HepG2 (cell line): Measurements from ENCODE around the gene GDF2. TPM values are rescaled to one million over a fixed set of nuclear protein-coding genes. Genes with fewer than 3 reads are reported as not detected.

Experiments
- ATAC-seq: fragments of 200-7000 bp; cut with Tn5 transposase; 3 replicates; pipeline ENCODE4 v1.9.1; 2020; ENCODE audit warnings: mild to moderate bottlenecking, moderate library complexity
- BruUV-seq: library from RNA; stranded (reverse); fragments of 400-500 nt; replicated peaks from 2 replicates; lab custom pipeline; 2021; lab: Mats Ljungman, UMichigan
- CTCF ChIA-PET: fragments of 300-600 bp; formaldehyde crosslinking; extraction: SDS; loops from one replicate; lab custom pipeline; 2021; ENCODE audit warnings: low total read pairs, inconsistent platforms, low intra/inter-chr PET ratio; lab: Yijun Ruan, JAX
- POLR2A ChIA-PET: fragments of 350-600 bp; sonication (Branson Sonifier 250); formaldehyde crosslinking; loops from one replicate; lab custom pipeline; 2020; ENCODE audit warnings: antibody characterized with exemption, inconsistent platforms; lab: Yijun Ruan, JAX
- DNase-seq: peaks from one replicate; pipeline ENCODE4 v3.0.0-alpha.2; 2015; ENCODE audit warnings: low spot score
- FAIRE-seq: peaks from 3 replicates; lab custom pipeline; 2011; peaks lifted over from hg19 to GRCh38; lab: Jason Lieb, UNC
- H2AFZ ChIP-seq: one replicate; pipeline ENCODE4 v1.6.1; 2011; ENCODE audit warnings: low read length, inconsistent platforms
- H3K27ac ChIP-seq: fragments of 300-600 bp; 3 replicates; pipeline ENCODE4 v1.8.0; 2011; ENCODE audit warnings: mixed run types, mild to moderate bottlenecking, mixed read lengths, low read length, inconsistent platforms; ENCODE audit not compliant: insufficient read depth; ENCODE audit errors: extremely low read length
- H3K27me3 ChIP-seq, 2 experiments: fragments of 200-600 bp in 1 of 2; 2 replicates in 1 of 2; 3 replicates in 1 of 2; pipeline versions ENCODE4 v1.6.0 to v1.8.0; 2011; ENCODE audit warnings: low read length in 2 of 2, mild to moderate bottlenecking in 2 of 2, moderate library complexity in 2 of 2, inconsistent platforms in 1 of 2; ENCODE audit not compliant: insufficient read depth in 2 of 2, control insufficient read depth in 1 of 2
- H3K36me3 ChIP-seq, 2 experiments: fragments of 200-600 bp in 1 of 2; replicated peaks in 1 of 2; 2 replicates in 1 of 2; 3 replicates in 1 of 2; pipeline versions ENCODE4 v1.5.1 to v1.8.0; 2011; ENCODE audit warnings: low read length in 2 of 2, inconsistent platforms in 1 of 2; ENCODE audit not compliant: insufficient read depth in 2 of 2, control insufficient read depth in 1 of 2
- H3K4me1 ChIP-seq: 2 replicates; pipeline ENCODE4 v1.5.1; 2012; ENCODE audit warnings: low read length, inconsistent platforms; ENCODE audit not compliant: insufficient read depth
- H3K4me2 ChIP-seq: 2 replicates; pipeline ENCODE4 v1.6.0; 2011; ENCODE audit warnings: low read depth, low read length, inconsistent platforms
- H3K4me3 ChIP-seq, 3 experiments: fragments of 200-600 bp in 1 of 3; sonication (generic), shearing (Covaris generic) in 1 of 3; replicated peaks in 1 of 3; 2 replicates each; pipeline ENCODE4 v1.5.1; 2011 to 2016; ENCODE audit warnings: low read length in 3 of 3, inconsistent platforms in 2 of 3, low read depth in 2 of 3, mild to moderate bottlenecking in 2 of 3, control low read depth in 1 of 3, mixed read lengths in 1 of 3; ENCODE audit not compliant: insufficient read depth in 1 of 3
- H3K79me2 ChIP-seq: one replicate; pipeline ENCODE4 v1.6.1; 2011; ENCODE audit warnings: low read length, inconsistent platforms; ENCODE audit not compliant: insufficient read depth
- H3K9ac ChIP-seq: 2 replicates; pipeline ENCODE4 v1.6.0; 2011; ENCODE audit warnings: mild to moderate bottlenecking, low read depth, low read length, inconsistent platforms; ENCODE audit not compliant: insufficient read depth
- H3K9me3 ChIP-seq: 2 replicates; pipeline ENCODE4 v1.5.1; 2012; ENCODE audit warnings: mild to moderate bottlenecking, low read length
- H4K20me1 ChIP-seq: 2 replicates; pipeline ENCODE4 v1.6.0; 2011; ENCODE audit warnings: inconsistent platforms, mild to moderate bottlenecking, low read length, moderate library complexity; ENCODE audit not compliant: insufficient read depth
- ARNT ChIP-seq: fragments of 450-650 bp; IDR thresholded peaks from 2 replicates; pipeline ENCODE4 v1.6.1; 2017
- CEBPZ ChIP-seq: IDR thresholded peaks from 2 replicates; pipeline ENCODE4 v1.6.1; 2012; ENCODE audit warnings: low read length, improper control_type of control experiment
- HNRNPH1 ChIP-seq: fragments of 200-400 bp; formaldehyde crosslinking; optimal IDR thresholded peaks from 2 replicates; pipeline ENCODE3; 2017; ENCODE audit warnings: mild to moderate bottlenecking, low read depth, low read length
- KDM1A ChIP-seq: IDR thresholded peaks from 2 replicates; pipeline ENCODE4 v1.6.1; 2016; ENCODE audit warnings: missing compliant biosample characterization
- KMT2A ChIP-seq: sonication (generic); formaldehyde crosslinking; IDR thresholded peaks from 2 replicates; pipeline ENCODE4 v1.4.0; 2020; ENCODE audit warnings: missing genetic modification reagents
- MTERF4 ChIP-seq: sonication (generic); formaldehyde crosslinking; IDR thresholded peaks from 2 replicates; pipeline ENCODE4 v1.8.0; 2023; ENCODE audit warnings: mild to moderate bottlenecking, missing genetic modification reagents
- RARA ChIP-seq: IDR thresholded peaks from 2 replicates; pipeline ENCODE4 v1.6.1; 2016; ENCODE audit warnings: missing genetic modification reagents, missing compliant biosample characterization
- SMARCC2 ChIP-seq: fragments of 450-650 bp; IDR thresholded peaks from 2 replicates; pipeline ENCODE4 v1.6.1; 2017; ENCODE audit warnings: antibody characterized with exemption, mild to moderate bottlenecking
- SOX6 ChIP-seq, 2 experiments: fragments of 450-650 bp in 1 of 2; sonication (generic) in 1 of 2; formaldehyde crosslinking in 1 of 2; IDR thresholded peaks; 2 replicates each; pipeline versions ENCODE4 v1.4.0 to v1.6.1; 2017 to 2020; ENCODE audit warnings: antibody characterized with exemption in 1 of 2, mild to moderate bottlenecking in 1 of 2, missing genetic modification reagents in 1 of 2
- SRY ChIP-seq: sonication (generic); formaldehyde crosslinking; IDR thresholded peaks from 2 replicates; pipeline ENCODE4 v1.8.0; 2022; ENCODE audit warnings: mild to moderate bottlenecking, missing genetic modification reagents
- TRIM24 ChIP-seq: sonication (generic); formaldehyde crosslinking; IDR thresholded peaks from 2 replicates; pipeline ENCODE4 v1.8.0; 2022; ENCODE audit warnings: mild to moderate bottlenecking, missing genetic modification reagents
- YY1 ChIP-seq: IDR thresholded peaks from 2 replicates; pipeline ENCODE4 v1.6.1; 2011; ENCODE audit warnings: low read length, low read depth, moderate library complexity, mild to moderate bottlenecking; ENCODE audit not compliant: insufficient read depth, insufficient replicate concordance
- ZFP1 ChIP-seq: IDR thresholded peaks from 2 replicates; pipeline ENCODE4 v1.6.1; 2016
- ZNF451 ChIP-seq: sonication (generic); formaldehyde crosslinking; IDR thresholded peaks from 2 replicates; pipeline ENCODE4 v1.5.0; 2020; ENCODE audit warnings: mild to moderate bottlenecking, missing genetic modification reagents
- ZSCAN29 ChIP-seq: sonication (generic); formaldehyde crosslinking; conservative IDR thresholded peaks from 2 replicates; pipeline ENCODE4 v1.4.0; 2020; ENCODE audit warnings: mild to moderate bottlenecking, missing genetic modification reagents
- WGBS: methylation state at CpG from one replicate; pipeline ENCODE4 v1.1.6; 2017; ENCODE audit warnings: low lambda C conversion rate; 5-methylcytosine and 5-hydroxymethylcytosine counted together
- in situ Hi-C: cut with HindIII; loops from 2 replicates; pipeline ENCODE4 v1.10.0; 2017; ENCODE audit warnings: low pct_unique_long_range_greater_than_20kb; ENCODE audit not compliant: extremely low pct_ligation_motif_present
- intact Hi-C: fragments of 100-400 bp; cut with micrococcal nuclease; formaldehyde crosslinking; loops from one replicate; pipeline ENCODE4 v1.10.0; 2022; ENCODE audit not compliant: unreplicated experiment
- polyA plus RNA-seq, 8 experiments: library from polyadenylated mRNA; depleted of rRNA in 3 of 8; stranded (reverse) in 7 of 8; unstranded in 1 of 8; fragments of >200 nt; fragmentation: Illumina TruSeq in 4 of 8; extraction: Trizol in 4 of 8; gene quantifications; 2 replicates each; pipeline versions ENCODE4 v1.2.1 to v1.2.3, GENCODE V29; 2011 to 2016; ENCODE audit warnings: low read depth in 4 of 8, missing spikeins in 1 of 8, mixed read lengths in 1 of 8; ENCODE audit not compliant: insufficient read depth in 1 of 8
- total RNA-seq, 5 experiments: library from RNA; depleted of rRNA; stranded (reverse); fragments of >200 nt; fragmentation: Illumina TruSeq; extraction: Trizol; gene quantifications; 2 replicates each; pipeline ENCODE4 v1.2.3, GENCODE V29; 2016; ENCODE audit warnings: low read depth in 1 of 5

Gene GDF2
- total and polyA plus RNA-seq, 2 of the 13 experiments (the other 11 are each of a cell fraction or from before 2014, with no cell fraction given) = not detected

- BruUV-seq = no TSS peak
- ChIA-PET POLR2A (no interaction called here), CTCF (no interaction called here)
- in situ Hi-C loops (no loop called here), intact Hi-C loops (no loop called here)
- Histone ChIP-seq H3K4me2 (no peak overlapping the region), H2AFZ (no peak overlapping the region), H3K9ac (no peak overlapping the region), H3K9me3 (no peaks in the 10 kb centered on the region), H3K4me1 (no peaks in the 10 kb centered on the region; the same call in 1 of the 2 replicates), H3K4me3 (no peak overlapping the region), H4K20me1 (no peaks in the 10 kb centered on the region), H3K36me3 (no peaks in the 10 kb centered on the region), H3K79me2 (no peaks in the 10 kb centered on the region), H3K27me3 (peaks cover 0 to 4% of the 10 kb centered on the region in 2 experiments; a peak in 3 of 5 replicates), H3K27ac (no peak overlapping the region)
- DNase-seq (no peak), FAIRE-seq (no peak), ATAC-seq (no peak)
- WGBS = 31% methylated on average over 6 of the region's 9 CpGs
- TF ChIP-seq SOX6 (IDR thresholded peaks at IDR 0.05) (no peak), SOX6 (CRISPR knock-in tag; IDR thresholded peaks at IDR 0.05) (no peak), HNRNPH1 (no peak), KMT2A (CRISPR knock-in tag) (no peak), CEBPZ (no peak), ZFP1 (CRISPR knock-in tag) (no peak), ZNF451 (CRISPR knock-in tag) (no peak), SMARCC2 (no peak), KDM1A (CRISPR knock-in tag) (no peak), MTERF4 (CRISPR knock-in tag) (no peak), YY1 (no peak), TRIM24 (CRISPR knock-in tag) (no peak), SRY (CRISPR knock-in tag) (no peak), ZSCAN29 (CRISPR knock-in tag) (no peak), ARNT (no peak), RARA (CRISPR knock-in tag) (no peak)
Observed at GRCh38 chr10:47369251-47369894, 47.1 kb downstream of the GDF2 start.
